MCF 10A (cell line): ENCODE data around the gene DCTN5. TPM values are rescaled to one million over a fixed set of nuclear protein-coding genes. Genes with fewer than 3 reads are reported as not detected.
A peak's percentile ranks its signal among the peaks of the same experiment; 100 is the strongest.

Experiments used
- BruUV-seq: library from RNA; stranded (reverse); fragments of 400-500 nt; replicated peaks from 2 replicates; lab custom pipeline; 2021; lab: Mats Ljungman, UMichigan
- CTCF ChIA-PET: fragments of 300-600 bp; sonication (Branson Sonifier 250); formaldehyde crosslinking; extraction: SDS; loops from one replicate; lab custom pipeline; 2021; ENCODE audit warnings: antibody characterized with exemption, inconsistent platforms; lab: Yijun Ruan, JAX
- POLR2A ChIA-PET: fragments of 300-600, 350-650 bp; sonication (Branson Sonifier 250); formaldehyde crosslinking; extraction: SDS; loops from one replicate; lab custom pipeline; 2020; ENCODE audit warnings: antibody characterized with exemption, inconsistent platforms; lab: Yijun Ruan, JAX
- DNase-seq: peaks from one replicate; pipeline ENCODE4 v3.0.0-alpha.2; 2018; ENCODE audit not compliant: unreplicated experiment
- H3K27ac Mint-ChIP-seq: one replicate; pipeline ENCODE4 v1.8.0; 2022; ENCODE audit warnings: mild to moderate bottlenecking, low read depth, mixed read lengths; ENCODE audit not compliant: unreplicated experiment
- H3K27me3 Mint-ChIP-seq: one replicate; pipeline ENCODE4 v1.8.0; 2022; ENCODE audit warnings: mixed read lengths; ENCODE audit not compliant: insufficient read depth, unreplicated experiment
- H3K36me3 Mint-ChIP-seq: one replicate; pipeline ENCODE4 v1.8.0; 2022; ENCODE audit warnings: mild to moderate bottlenecking, moderate library complexity, mixed read lengths; ENCODE audit not compliant: insufficient read depth, unreplicated experiment
- H3K4me1 Mint-ChIP-seq: one replicate; pipeline ENCODE4 v1.8.0; 2022; ENCODE audit warnings: mixed read lengths; ENCODE audit not compliant: insufficient read depth, unreplicated experiment
- H3K4me3 Mint-ChIP-seq: one replicate; pipeline ENCODE4 v1.8.0; 2022; ENCODE audit warnings: mild to moderate bottlenecking, moderate library complexity, mixed read lengths; ENCODE audit not compliant: unreplicated experiment
- H3K9me3 Mint-ChIP-seq: one replicate; pipeline ENCODE4 v1.8.0; 2022; ENCODE audit warnings: mixed read lengths; ENCODE audit not compliant: unreplicated experiment
- intact Hi-C: fragments of 100-400 bp; cut with micrococcal nuclease; formaldehyde crosslinking; loops from 2 replicates; pipeline ENCODE4 v1.14.1; 2022
- total RNA-seq: library from RNA; stranded (reverse); gene quantifications from 2 replicates; pipeline ENCODE4 v1.2.3, GENCODE V29; 2022
- TF ChIP-seq, protein P1 (sequence below): fragments of 200-600 bp; IDR thresholded peaks from one replicate; pipeline ENCODE4 v1.8.0; 2022; ENCODE audit warnings: antibody characterized with exemption, mild to moderate bottlenecking; ENCODE audit not compliant: unreplicated experiment

The DCTN5 gene
- total RNA-seq, 1 experiment from 2014 or later, result 66.6 TPM

DNA sequence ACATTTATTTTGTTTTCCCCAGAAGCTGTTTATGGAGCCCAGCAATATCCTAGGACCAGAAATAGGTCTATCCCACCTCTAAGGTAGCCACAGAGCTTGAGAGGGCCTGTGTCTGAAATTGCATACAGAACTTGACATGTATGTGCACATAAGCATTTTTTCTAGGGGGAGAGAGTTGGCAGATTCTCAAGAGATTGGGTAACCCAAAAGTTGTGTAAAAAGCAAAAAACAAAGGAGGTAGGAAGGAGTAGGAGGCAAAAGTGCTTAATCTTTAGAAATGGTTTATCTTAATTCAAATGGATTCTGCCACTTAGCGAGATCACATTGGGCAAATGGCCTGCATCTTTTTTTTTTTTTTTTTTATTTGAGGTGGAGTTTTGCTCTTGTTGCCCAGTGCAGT, 40.9 kb downstream of the DCTN5 start:
- H3K4me1 Mint-ChIP-seq, result peaks cover 19% of the 10 kb centered on the region
- no peak overlapping the region for H3K4me3 Mint-ChIP-seq
- BruUV-seq, result no TSS peak
- H3K9me3 Mint-ChIP-seq, result no peaks in the 10 kb centered on the region
- intact Hi-C loops, result no loop called here
- H3K36me3 Mint-ChIP-seq, result peaks cover 20% of the 10 kb centered on the region
- ChIA-PET POLR2A (interaction anchor here (1.0 kb wide), 1 partner anchor 13 kb away, joined by 4 read pairs; no protein-coding TSS in a partner anchor), CTCF (no interaction called here)
- H3K27ac Mint-ChIP-seq, result no peak overlapping the region
- TF ChIP-seq, protein P1, sequence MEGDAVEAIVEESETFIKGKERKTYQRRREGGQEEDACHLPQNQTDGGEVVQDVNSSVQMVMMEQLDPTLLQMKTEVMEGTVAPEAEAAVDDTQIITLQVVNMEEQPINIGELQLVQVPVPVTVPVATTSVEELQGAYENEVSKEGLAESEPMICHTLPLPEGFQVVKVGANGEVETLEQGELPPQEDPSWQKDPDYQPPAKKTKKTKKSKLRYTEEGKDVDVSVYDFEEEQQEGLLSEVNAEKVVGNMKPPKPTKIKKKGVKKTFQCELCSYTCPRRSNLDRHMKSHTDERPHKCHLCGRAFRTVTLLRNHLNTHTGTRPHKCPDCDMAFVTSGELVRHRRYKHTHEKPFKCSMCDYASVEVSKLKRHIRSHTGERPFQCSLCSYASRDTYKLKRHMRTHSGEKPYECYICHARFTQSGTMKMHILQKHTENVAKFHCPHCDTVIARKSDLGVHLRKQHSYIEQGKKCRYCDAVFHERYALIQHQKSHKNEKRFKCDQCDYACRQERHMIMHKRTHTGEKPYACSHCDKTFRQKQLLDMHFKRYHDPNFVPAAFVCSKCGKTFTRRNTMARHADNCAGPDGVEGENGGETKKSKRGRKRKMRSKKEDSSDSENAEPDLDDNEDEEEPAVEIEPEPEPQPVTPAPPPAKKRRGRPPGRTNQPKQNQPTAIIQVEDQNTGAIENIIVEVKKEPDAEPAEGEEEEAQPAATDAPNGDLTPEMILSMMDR, result no peak
- peak; percentile 80 for DNase-seq
- H3K27me3 Mint-ChIP-seq, result no peaks in the 10 kb centered on the region

DNA sequence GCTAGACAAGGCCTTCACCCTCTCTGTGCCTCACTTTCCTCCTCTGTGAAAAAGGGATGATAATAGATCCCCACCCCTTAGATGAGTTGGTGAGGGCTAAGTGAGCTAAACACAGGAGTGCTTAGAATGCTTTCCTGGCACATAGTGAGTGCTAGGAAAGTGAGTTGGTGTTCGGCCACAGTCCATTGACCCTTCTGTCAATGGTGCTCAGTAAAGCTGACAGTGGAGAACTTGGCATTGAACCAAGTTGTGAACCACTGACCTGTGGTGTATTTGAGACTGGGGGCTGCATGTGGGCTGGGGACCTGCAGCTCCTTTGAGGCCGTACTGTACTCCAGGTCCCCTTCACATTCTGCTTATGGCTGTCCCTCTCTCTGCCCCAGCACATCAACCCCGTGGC, 42.2 kb downstream of the DCTN5 start:
- H3K4me3 Mint-ChIP-seq, result no peak overlapping the region
- DNase-seq, result no peak
- H3K27ac Mint-ChIP-seq, result no peak overlapping the region
- H3K4me1 Mint-ChIP-seq, result peaks cover 19% of the 10 kb centered on the region
- H3K36me3 Mint-ChIP-seq, result peaks cover 21% of the 10 kb centered on the region
- no peaks in the 10 kb centered on the region for H3K9me3 Mint-ChIP-seq
- no TSS peak for BruUV-seq
- no peaks in the 10 kb centered on the region for H3K27me3 Mint-ChIP-seq
- ChIA-PET CTCF (interaction anchor here (1.1 to 1.7 kb wide), 2 partner anchors 44 to 354 kb away, joined by 3 to 4 read pairs; no protein-coding TSS in a partner anchor), POLR2A (no interaction called here)
- TF ChIP-seq, protein P1, result no peak
- intact Hi-C loops, result no loop called here

DNA sequence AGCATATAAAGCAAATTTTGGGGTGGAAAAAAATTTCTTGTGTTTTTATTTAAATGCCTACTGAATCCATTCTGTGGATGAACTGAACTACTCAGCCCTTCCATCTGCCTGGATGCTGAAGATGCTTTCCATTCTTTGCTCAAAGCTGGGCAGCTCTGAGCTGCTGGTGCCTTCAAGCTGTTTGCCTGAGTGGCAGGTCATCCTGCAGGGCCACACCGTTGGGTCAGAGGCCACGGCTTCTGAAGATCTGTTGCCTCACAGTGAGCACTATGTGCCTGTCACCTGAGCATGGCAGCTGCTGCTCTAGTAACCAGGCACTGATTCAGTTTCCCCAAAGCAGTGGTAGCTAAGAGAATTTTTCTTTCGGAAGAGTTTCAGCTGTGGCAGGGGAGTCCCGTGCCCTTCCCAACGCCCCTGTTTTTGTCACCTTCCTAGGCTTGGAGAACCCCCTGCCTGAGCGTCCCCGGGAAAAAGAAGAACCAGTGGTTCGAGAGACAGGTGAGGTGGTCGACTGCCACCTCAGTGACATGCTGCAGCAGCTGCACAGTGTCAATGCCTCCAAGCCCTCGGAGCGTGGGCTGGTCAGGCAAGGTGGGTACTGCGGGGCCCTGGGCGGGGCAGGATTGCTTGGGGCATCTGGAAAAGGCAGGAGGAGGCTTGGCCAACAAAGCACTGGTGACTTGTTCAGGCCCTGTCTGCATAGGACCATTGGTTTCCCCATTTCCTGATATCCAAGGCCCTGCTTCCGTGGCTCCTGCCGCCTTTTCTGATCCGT, 46.0 kb downstream of the DCTN5 start:
- no peak for DNase-seq
- peaks cover 2% of the 10 kb centered on the region for H3K4me1 Mint-ChIP-seq
- ChIA-PET POLR2A (interaction anchor here (0.6 kb wide), 1 partner anchor 459 kb away, joined by 3 read pairs; no protein-coding TSS in a partner anchor), CTCF (interaction anchor here (0.6 to 1.2 kb wide), 6 partner anchors 9 to 479 kb away, joined by 3 to 5 read pairs (median 3); no protein-coding TSS in a partner anchor)
- no peaks in the 10 kb centered on the region for H3K27me3 Mint-ChIP-seq
- H3K27ac Mint-ChIP-seq, result peak overlapping the region; percentile 9
- no peak overlapping the region for H3K4me3 Mint-ChIP-seq
- intact Hi-C loops, result no loop called here
- BruUV-seq, result no TSS peak
- H3K36me3 Mint-ChIP-seq, result peaks cover 27% of the 10 kb centered on the region
- TF ChIP-seq, protein P1, result no peak
- H3K9me3 Mint-ChIP-seq, result no peaks in the 10 kb centered on the region

DNA sequence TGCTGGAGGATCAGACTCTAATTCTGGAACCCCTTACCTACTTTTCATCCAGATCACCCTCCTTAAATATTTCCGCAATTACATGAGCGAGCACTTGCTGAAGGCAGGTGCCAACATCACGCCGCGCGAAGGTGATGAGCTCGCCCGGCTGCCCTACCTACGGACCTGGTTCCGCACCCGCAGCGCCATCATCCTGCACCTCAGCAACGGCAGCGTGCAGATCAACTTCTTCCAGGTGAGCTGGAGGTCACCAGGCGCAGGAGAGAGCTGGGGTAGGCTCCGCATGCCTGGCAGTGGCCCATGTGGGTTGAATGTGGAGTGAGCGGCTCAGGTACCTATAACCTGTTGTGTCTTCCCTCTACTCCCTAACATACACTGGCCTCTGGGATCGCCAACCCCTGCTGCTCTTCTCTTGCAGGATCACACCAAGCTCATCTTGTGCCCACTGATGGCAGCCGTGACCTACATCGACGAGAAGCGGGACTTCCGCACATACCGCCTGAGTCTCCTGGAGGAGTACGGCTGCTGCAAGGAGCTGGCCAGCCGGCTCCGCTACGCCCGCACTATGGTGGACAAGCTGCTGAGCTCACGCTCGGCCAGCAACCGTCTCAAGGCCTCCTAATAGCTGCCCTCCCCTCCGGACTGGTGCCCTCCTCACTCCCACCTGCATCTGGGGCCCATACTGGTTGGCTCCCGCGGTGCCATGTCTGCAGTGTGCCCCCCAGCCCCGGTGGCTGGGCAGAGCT, 48.3 kb downstream of the DCTN5 start:
- BruUV-seq, result TSS peak; percentile 54
- Mint-ChIP-seq H3K27ac (no peak overlapping the region), H3K27me3 (no peaks in the 10 kb centered on the region), H3K36me3 (peaks cover 21% of the 10 kb centered on the region), H3K4me1 (no peaks in the 10 kb centered on the region), H3K9me3 (no peaks in the 10 kb centered on the region), H3K4me3 (no peak overlapping the region)
- TF ChIP-seq, protein P1, result no peak
- ChIA-PET POLR2A (no interaction called here), CTCF (interaction anchor here (0.6 to 1.7 kb wide), 4 partner anchors 10 to 811 kb away, joined by 3 to 6 read pairs (median 3); partner anchors contain the start of gene PLK1)
- no peak for DNase-seq
- intact Hi-C loops, result no loop called here
